Colonic mucosa (tissue), 4 donors: Measurements from ENCODE around the gene CACNB4. TPM values are rescaled to one million over a fixed set of nuclear protein-coding genes. Genes with fewer than 3 reads are reported as not detected.

Source experiments
- DNase-seq: peaks from one replicate; pipeline ENCODE4 v3.0.0-alpha.2; 2020
- H3K27ac ChIP-seq: fragments of 200-600 bp; one replicate; pipeline ENCODE4 v1.8.0; 2021
- H3K27me3 ChIP-seq: fragments of 200-600 bp; one replicate; pipeline ENCODE4 v1.8.0; 2021
- H3K36me3 ChIP-seq: fragments of 200-600 bp; one replicate; pipeline ENCODE4 v1.8.0; 2021
- H3K4me1 ChIP-seq: fragments of 200-600 bp; one replicate; pipeline ENCODE4 v1.8.0; 2021; ENCODE audit warnings: mild to moderate bottlenecking
- H3K4me3 ChIP-seq: fragments of 200-600 bp; one replicate; pipeline ENCODE4 v1.8.0; 2021
- H3K9ac ChIP-seq, 2 donors: one replicate each; pipeline ENCODE4 v1.7.0; 2013; ENCODE audit warnings: control low read depth in 2 of 2, low read depth in 2 of 2, low read length in 2 of 2
- H3K9me3 ChIP-seq: fragments of 200-600 bp; one replicate; pipeline ENCODE4 v1.8.0; 2021
- intact Hi-C: fragments of 100-400 bp; cut with DNase I; formaldehyde crosslinking; loops from one replicate; pipeline ENCODE4 v1.14.1; 2022
- total RNA-seq, 2 donors: library from RNA; stranded (reverse); fragmentation: NEBNext Ultra II Directional in 1 of 2; extraction: Animal tissue kit (Norgen Biotek cat#: 25700) in 1 of 2; gene quantifications; one replicate each; pipeline ENCODE4 v1.2.1, GENCODE V29; 2021
- TF ChIP-seq, protein P1 (sequence below): fragments of 200-600 bp; IDR thresholded peaks from one replicate; pipeline ENCODE4 v1.8.0; 2022; ENCODE audit warnings: antibody characterized with exemption, mild to moderate bottlenecking
- donor health status: healthy.
- donor health status: DM: no; HTN: no; CAD: no.
- donor health status: DM: no; HTN: no; CAD: no.

Gene CACNB4
- total RNA-seq, 2 donors from 2014 or later = 0.44 to 1.0 TPM

DNA sequence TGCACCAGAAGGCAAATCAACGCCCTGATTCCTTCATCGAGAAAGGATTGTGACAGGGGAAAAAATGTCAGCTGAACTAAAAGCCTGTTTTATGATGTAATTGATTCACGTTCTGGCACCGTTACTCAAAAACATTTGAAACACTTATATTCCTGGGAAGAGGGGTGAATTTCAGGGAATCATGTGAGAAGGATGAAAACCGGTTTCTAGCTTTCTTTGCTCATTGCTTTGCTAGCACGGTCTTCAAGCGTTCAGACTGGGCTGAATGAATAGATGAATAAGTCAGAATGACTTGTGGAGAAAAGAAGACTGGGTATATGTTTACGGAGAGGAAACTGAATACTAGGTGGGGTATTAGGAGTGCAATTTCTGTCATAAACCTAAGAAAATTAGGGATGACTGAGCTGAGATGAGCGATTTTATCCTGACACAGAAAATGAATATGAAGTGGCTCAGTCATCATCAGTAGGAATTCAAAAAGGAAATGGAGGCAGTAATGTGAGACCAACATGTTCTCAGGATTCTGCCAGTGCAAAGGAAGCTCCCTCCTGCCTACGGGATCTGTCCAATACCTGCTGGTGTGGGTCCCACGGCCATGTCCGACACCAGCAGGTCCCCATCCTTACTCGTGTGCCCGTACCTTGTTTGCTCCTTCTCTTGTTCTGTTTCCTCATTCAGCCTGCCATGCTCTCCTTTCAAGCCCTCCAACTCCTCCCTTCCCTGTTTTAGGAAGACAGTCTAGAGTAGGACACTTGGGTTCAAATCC, 146.0 kb downstream of the CACNB4 start:
- TF ChIP-seq, protein P1, sequence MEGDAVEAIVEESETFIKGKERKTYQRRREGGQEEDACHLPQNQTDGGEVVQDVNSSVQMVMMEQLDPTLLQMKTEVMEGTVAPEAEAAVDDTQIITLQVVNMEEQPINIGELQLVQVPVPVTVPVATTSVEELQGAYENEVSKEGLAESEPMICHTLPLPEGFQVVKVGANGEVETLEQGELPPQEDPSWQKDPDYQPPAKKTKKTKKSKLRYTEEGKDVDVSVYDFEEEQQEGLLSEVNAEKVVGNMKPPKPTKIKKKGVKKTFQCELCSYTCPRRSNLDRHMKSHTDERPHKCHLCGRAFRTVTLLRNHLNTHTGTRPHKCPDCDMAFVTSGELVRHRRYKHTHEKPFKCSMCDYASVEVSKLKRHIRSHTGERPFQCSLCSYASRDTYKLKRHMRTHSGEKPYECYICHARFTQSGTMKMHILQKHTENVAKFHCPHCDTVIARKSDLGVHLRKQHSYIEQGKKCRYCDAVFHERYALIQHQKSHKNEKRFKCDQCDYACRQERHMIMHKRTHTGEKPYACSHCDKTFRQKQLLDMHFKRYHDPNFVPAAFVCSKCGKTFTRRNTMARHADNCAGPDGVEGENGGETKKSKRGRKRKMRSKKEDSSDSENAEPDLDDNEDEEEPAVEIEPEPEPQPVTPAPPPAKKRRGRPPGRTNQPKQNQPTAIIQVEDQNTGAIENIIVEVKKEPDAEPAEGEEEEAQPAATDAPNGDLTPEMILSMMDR = no peak
- H3K9me3 ChIP-seq = no peaks in the 10 kb centered on the region
- DNase-seq = no peak
- intact Hi-C loops = no loop called here
- H3K4me3 ChIP-seq = no peak overlapping the region
- H3K27ac ChIP-seq = no peak overlapping the region
- no peaks in the 10 kb centered on the region for H3K36me3 ChIP-seq
- H3K4me1 ChIP-seq = no peaks in the 10 kb centered on the region
- H3K27me3 ChIP-seq = no peaks in the 10 kb centered on the region
- H3K9ac ChIP-seq = no peak overlapping the region

DNA sequence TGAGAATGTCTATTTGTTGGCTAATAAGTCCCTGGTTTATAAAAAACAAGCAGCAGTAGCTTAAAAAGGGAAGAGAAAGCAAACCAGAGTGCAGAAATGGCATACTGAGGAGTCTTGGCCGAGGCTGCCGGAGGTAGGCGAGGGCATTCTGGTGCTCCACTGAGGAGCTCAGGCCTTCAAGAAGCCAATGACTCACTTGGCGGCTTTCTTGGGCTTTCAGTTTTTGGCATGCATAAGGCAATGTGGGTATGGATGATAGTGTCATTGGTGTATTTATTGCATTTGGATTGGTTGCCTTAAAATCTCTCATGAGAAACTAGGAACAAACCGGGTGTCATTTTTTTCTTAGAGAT, 151.1 kb downstream of the CACNB4 start:
- H3K4me1 ChIP-seq = no peaks in the 10 kb centered on the region
- TF ChIP-seq, protein P1 = no peak
- no peaks in the 10 kb centered on the region for H3K36me3 ChIP-seq
- H3K27ac ChIP-seq = no peak overlapping the region
- no peak overlapping the region for H3K9ac ChIP-seq
- no peaks in the 10 kb centered on the region for H3K9me3 ChIP-seq
- no peaks in the 10 kb centered on the region for H3K27me3 ChIP-seq
- intact Hi-C loops = no loop called here
- no peak overlapping the region for H3K4me3 ChIP-seq
- DNase-seq = no peak

DNA sequence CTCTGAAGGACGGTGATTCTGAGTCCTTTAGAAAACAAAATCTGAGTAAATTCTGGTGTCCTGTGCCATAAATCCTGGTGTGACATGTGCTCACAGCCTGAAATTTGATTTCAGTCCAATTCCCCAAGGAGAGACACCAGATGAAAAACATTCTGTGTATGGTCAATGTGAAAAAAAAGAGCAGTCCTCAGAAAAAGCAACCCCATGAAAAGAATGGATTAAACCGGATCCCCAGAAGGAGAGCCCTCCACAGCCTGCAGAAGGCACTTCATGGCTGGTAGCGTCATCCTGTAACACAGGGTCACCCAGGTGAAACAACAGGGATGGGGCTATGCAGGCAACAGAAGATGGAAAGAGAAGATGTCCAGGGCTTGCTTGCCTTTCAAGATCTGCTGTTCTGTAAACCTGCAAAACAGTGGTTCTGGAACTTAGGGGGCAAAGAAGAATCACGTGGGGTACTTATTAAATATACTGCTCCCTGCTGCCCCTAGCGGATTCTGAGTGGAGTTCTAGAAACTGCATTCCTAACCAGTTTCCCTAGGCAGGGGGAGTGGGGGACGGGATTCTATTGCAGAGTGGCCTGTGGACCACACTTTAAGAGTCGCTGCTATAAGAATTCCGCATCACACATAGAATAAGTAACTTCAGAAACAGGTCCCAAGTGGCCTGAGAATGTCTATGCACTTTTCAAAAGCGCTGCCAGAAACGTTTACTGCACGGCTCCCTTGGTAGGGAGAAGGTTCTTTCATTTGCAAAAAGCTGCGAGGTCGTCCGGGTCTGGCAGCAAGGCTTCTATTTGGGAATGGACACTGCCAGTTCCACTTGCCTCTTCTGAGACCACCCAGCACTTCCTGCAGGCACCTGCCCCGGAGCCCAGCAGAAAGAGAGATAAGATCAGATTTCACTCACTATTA, 151.7 kb downstream of the CACNB4 start:
- Histone ChIP-seq H3K9ac (no peak overlapping the region), H3K27me3 (no peaks in the 10 kb centered on the region), H3K4me1 (no peaks in the 10 kb centered on the region), H3K36me3 (no peaks in the 10 kb centered on the region), H3K27ac (no peak overlapping the region), H3K4me3 (no peak overlapping the region), H3K9me3 (no peaks in the 10 kb centered on the region)
- intact Hi-C loops = no loop called here
- TF ChIP-seq, protein P1 = no peak
- peak; percentile 39 for DNase-seq

DNA sequence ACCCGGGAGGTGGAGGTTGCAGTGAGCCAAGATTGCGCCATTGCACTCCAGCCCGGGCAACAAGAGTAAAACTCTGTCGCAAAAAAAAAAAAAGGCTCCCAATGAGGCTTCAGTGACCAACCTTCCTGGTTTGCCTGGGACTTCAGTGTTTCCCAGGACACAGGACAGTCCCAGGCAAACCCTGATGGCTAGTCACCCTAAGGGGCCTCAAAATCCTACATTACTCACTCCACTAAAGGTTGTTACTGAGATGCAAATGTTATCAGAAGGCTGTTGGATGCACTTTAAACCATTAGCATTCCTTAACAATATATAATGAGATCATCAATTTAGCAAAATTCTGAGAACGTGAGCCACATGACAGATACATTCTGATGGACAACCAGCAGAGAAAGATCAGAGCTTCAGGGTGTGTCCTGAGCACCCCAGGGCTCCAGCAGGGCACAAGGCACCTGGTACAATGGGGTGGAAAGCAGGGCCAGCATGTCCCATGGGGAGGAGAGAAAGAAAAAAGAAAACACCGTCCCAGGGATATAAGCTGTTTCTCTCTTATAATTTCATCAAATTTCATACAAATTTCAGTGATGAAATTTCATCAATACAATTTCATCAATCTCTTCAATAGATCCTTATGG, 152.5 kb downstream of the CACNB4 start:
- no peaks in the 10 kb centered on the region for H3K36me3 ChIP-seq

DNA sequence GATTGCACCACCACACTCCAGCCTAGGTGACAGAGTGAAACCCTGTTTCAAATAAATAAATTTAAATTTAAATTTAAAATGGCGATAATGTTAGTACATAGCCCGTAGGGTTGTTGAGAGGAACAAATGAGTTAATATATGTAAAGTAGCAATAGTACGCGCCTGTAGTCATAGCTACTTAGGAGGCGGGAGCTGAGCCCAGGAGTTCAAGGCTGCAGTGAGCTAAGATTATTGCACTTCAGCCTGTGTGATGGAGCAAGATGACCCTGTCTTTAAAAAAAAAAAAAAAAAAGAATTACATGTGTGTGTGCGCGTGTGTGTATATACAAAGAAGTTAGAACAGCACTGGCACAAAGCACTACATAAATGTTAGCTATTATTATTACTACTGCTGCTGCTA, 153.2 kb downstream of the CACNB4 start:
- TF ChIP-seq, protein P1 = no peak
- Histone ChIP-seq H3K9ac (no peak overlapping the region), H3K36me3 (no peaks in the 10 kb centered on the region), H3K9me3 (no peaks in the 10 kb centered on the region), H3K4me3 (no peak overlapping the region), H3K27me3 (no peaks in the 10 kb centered on the region), H3K27ac (no peak overlapping the region), H3K4me1 (no peaks in the 10 kb centered on the region)
- intact Hi-C loops = no loop called here
- DNase-seq = no peak

More for the DNA sequence above, 152.5 kb downstream of the CACNB4 start:
- intact Hi-C loops = no loop called here
- no peak for DNase-seq
- no peaks in the 10 kb centered on the region for H3K9me3 ChIP-seq
- H3K27ac ChIP-seq = no peak overlapping the region
- H3K4me3 ChIP-seq = no peak overlapping the region
- H3K4me1 ChIP-seq = no peaks in the 10 kb centered on the region
- H3K9ac ChIP-seq = no peak overlapping the region
- TF ChIP-seq, protein P1 = no peak
- no peaks in the 10 kb centered on the region for H3K27me3 ChIP-seq
